Renal cortical epithelial cell (primary cell): Measurements from ENCODE around the gene GP1BB. TPM values are rescaled to one million over a fixed set of nuclear protein-coding genes. Genes with fewer than 3 reads are reported as not detected.

ENCODE experiments used
- DNase-seq: peaks from one replicate; pipeline ENCODE4 v3.0.0-alpha.2; 2011; ENCODE audit warnings: low read depth
- total RNA-seq: library from RNA; depleted of rRNA; stranded (reverse); fragments of >200 nt; gene quantifications from 2 replicates; pipeline ENCODE4 v1.2.3, GENCODE V29; 2014

GP1BB gene
- total RNA-seq, 1 donor from 2014 or later: not detected

- DNase-seq: no peak
Observed at GRCh38 chr22:19742160-19743066, 19.1 kb downstream of the GP1BB start.

DNA sequence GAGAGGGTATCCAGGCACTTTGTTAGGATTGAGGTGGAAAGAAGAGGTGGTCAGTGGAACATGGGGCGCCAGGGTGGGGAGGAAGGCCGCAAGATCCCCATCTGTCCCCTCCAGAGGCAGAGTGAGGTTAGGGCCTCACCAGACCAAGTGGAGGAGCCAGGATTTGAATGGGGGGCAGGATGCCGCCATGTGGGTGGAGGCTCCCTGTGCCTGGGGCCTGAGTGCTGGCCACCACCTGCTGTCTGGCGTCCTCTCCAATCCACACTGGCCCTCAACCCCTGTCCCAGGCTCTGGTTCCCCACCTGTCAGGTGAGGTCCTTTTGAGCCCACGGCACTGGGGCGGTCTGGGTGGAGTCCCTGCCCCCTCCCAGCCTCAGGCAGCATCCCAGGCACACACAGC is 19.7 kb downstream of the GP1BB start:
- DNase-seq: no peak

- DNase-seq: no peak
Observed at GRCh38 chr22:19743651-19744050, 20.3 kb downstream of the GP1BB start.

GRCh38 chr22:19744350-19745006 is 21.1 kb downstream of the GP1BB start:
- DNase-seq: no peak

DNA sequence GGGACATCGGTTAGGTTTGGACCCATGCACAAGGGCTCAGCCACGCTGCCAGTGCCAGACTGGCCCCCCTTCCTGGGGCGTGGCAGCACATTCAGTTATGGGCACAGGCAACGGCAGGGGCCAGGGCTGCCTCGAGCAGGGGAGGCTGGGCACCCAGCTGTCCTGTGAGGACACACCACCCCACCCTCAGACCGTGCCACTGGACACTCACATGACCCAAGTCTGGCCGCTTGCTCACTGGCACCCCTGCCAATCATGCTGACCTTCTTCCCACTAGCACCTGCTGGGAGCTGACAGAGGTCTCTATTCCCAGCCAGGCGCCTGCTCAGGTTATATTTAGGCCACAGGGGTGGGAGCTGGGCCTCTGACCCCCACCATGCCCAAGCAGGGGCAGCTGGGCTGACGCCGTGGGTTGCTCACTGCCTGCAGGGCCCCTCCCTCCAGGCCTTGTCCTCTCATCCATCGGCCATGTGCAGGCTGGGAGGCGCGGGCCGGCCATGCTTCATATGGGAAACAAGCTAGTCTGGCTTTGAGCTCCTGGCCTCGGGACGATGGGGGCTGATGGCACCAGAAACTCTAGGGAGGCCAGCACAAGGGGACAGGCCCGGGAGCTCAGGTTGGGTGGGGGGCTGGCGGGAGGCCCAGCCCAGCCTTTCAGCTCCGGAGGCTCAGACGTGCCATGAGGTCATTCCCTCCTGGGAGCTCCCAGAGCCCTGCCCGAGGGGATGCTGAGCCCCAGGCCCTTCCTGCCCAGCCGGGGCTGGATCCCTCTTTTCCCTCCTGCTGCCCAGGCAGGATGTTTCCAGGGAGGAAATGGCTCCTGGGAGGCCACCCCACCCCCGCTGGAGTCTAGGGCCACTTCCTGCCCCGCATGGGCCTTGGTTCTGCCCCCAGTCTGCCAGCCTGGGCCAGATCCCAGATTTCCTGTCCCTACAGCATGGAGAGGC is 22.1 kb downstream of the GP1BB start:
- DNase-seq: no peak

GRCh38 chr22:19746726-19747125 is 23.4 kb downstream of the GP1BB start:
- DNase-seq: no peak

- no peak for DNase-seq
Observed at GRCh38 chr22:19747551-19747950, 24.2 kb downstream of the GP1BB start.

- DNase-seq: no peak
Observed at GRCh38 chr22:19748139-19748538, 24.8 kb downstream of the GP1BB start.

- no peak for DNase-seq
Observed at GRCh38 chr22:19748991-19749664, 25.8 kb downstream of the GP1BB start.

DNA sequence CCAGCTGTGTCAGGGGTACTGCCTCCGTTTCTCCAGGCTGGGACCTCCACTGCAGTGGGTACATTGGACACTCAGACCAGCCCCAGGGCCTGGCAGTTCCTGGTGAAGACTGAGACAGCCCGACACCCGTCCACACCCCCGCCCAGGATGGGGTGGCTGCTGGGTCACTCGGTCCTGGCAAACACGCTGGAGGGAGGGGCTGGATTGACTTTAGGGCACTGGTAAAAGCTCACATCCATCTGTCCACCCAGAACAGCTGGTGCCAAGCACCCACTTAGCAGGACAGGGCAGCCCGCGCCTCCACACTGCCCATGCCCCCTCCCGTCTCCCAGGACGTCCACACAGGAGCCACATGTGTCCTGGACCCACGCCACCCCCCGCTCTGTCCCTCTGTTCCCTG is 26.5 kb downstream of the GP1BB start:
- no peak for DNase-seq

GRCh38 chr22:19750507-19751490 is 27.5 kb downstream of the GP1BB start:
- peak; percentile 21 for DNase-seq

DNA sequence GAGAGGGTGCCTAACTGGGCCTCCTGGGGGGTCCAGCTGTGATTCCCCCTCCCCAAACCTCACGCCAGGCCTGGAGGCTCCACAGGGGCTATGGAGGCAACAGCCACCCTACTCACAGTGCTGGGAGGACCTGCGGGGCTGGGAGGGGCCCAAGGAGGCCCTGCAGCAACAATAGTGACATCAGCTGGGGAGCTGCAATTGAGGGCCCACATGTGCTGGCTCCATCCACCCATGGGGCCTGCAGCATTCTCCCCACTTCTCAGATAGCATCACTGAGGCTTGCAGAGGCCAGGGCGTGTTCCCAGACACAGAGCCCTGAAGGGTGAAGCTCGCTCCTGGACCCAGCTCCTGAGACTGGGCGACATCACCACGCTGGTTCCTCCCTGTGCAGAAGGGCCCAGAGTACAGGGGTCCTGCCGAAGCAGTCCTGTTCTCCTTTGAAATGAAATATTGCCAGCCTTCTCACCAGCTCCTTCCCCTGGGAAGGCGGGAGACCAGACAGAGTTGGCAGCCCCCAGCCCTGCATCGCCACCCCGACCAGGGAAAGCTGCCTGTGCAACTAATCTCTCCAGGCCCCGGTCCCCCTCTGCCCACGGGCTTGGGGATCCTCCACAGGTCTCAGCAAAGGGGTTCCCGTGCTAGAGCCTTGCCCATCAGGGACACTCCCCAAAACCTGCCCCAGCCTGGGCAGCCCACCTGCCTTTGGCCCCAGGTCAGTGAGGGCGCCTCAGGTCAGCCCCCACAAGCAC is 28.3 kb downstream of the GP1BB start:
- DNase-seq: no peak

GRCh38 chr22:19753090-19753842 is 29.9 kb downstream of the GP1BB start:
- DNase-seq: no peak

GRCh38 chr22:19753996-19754700 is 30.8 kb downstream of the GP1BB start:
- DNase-seq: no peak

DNA sequence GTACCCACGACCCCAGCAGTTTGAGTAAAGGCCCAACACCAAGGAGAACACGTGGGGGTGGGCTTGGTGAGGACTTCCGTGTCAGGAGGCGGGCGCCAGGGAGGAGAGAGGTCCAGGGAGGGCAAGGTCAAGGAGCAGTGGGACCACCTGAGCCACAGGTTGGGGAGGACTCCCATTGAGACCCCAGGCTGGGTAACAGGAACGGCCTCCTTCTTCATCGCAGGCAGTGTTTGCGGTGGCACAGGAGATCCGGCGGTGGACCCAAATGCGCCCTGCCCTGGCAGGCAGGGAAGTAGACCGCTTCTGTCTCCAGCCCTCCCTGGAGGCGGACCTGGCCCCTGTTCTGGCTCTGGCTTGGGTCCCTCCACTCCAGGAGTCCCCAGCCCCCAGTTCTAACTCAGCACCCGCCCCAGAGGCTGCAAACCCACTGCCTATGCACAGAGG is 31.4 kb downstream of the GP1BB start:
- no peak for DNase-seq

GRCh38 chr22:19755145-19755710 is 31.9 kb downstream of the GP1BB start:
- DNase-seq: no peak

- DNase-seq: no peak
Observed at GRCh38 chr22:19755722-19756287, 32.5 kb downstream of the GP1BB start.
